Mucosa of stomach (tissue), 1 donor: ENCODE results near the gene SLC2A1.
"Not testable (repeated sequence)": the region's sequence is repeated elsewhere in the genome, so short reads cannot be mapped to it uniquely, and the experiment has no call there.

Experiments used
- H3K27me3 ChIP-seq: one replicate; pipeline ENCODE4 v1.7.0; 2013; ENCODE audit warnings: mild to moderate bottlenecking, low read length; ENCODE audit not compliant: control insufficient read depth, insufficient read depth
- H3K36me3 ChIP-seq: one replicate; pipeline ENCODE4 v1.7.0; 2013; ENCODE audit warnings: low read length; ENCODE audit not compliant: control insufficient read depth, insufficient read depth
- H3K4me1 ChIP-seq: one replicate; pipeline ENCODE4 v1.7.0; 2013; ENCODE audit warnings: mild to moderate bottlenecking, low read length; ENCODE audit not compliant: control insufficient read depth, insufficient read depth
- H3K4me3 ChIP-seq: one replicate; pipeline ENCODE4 v1.7.0; 2013; ENCODE audit warnings: low read length
- H3K9ac ChIP-seq: one replicate; pipeline ENCODE4 v1.7.0; 2013; ENCODE audit warnings: mild to moderate bottlenecking, low read length, moderate library complexity
- H3K9me3 ChIP-seq: one replicate; pipeline ENCODE4 v1.7.0; 2013; ENCODE audit warnings: mild to moderate bottlenecking, low read length, moderate library complexity; ENCODE audit not compliant: control insufficient read depth
- donor health status: Pancreatic carcinoma.

SLC2A1 gene

GRCh38 chr1:42926235-42926878 is 32.3 kb downstream of the SLC2A1 start:
- Histone ChIP-seq H3K27me3 (no peaks in the 10 kb centered on the region), H3K4me3 (no peak overlapping the region), H3K4me1 (peaks cover 10% of the 10 kb centered on the region), H3K9ac (no peak overlapping the region), H3K36me3 (no peaks in the 10 kb centered on the region), H3K9me3 (no peaks in the 10 kb centered on the region)

- Histone ChIP-seq H3K9ac (peak overlapping the region; percentile 82), H3K27me3 (no peaks in the 10 kb centered on the region), H3K9me3 (no peaks in the 10 kb centered on the region), H3K4me1 (peaks cover 6% of the 10 kb centered on the region), H3K4me3 (no peak overlapping the region), H3K36me3 (no peaks in the 10 kb centered on the region)
These were observed 33.6 kb downstream of the SLC2A1 start for GRCh38 chr1:42924851-42925760.

GRCh38 chr1:42924082-42924850 is 34.4 kb downstream of the SLC2A1 start:
- Histone ChIP-seq H3K36me3 (no peaks in the 10 kb centered on the region), H3K9me3 (no peaks in the 10 kb centered on the region), H3K4me3 (peak overlapping the region; percentile 74), H3K27me3 (no peaks in the 10 kb centered on the region), H3K4me1 (peaks cover 6% of the 10 kb centered on the region), H3K9ac (peak overlapping the region; percentile 82)

GRCh38 chr1:42923367-42924081 is 35.1 kb downstream of the SLC2A1 start:
- no peak overlapping the region for H3K4me3 ChIP-seq
- no peaks in the 10 kb centered on the region for H3K36me3 ChIP-seq
- no peaks in the 10 kb centered on the region for H3K27me3 ChIP-seq
- H3K9ac ChIP-seq, result peak overlapping the region; percentile 82
- H3K9me3 ChIP-seq, result no peaks in the 10 kb centered on the region
- H3K4me1 ChIP-seq, result peaks cover 6% of the 10 kb centered on the region

GRCh38 chr1:42922687-42923366 is 35.8 kb downstream of the SLC2A1 start:
- Histone ChIP-seq H3K9ac (no peak overlapping the region), H3K36me3 (no peaks in the 10 kb centered on the region), H3K4me3 (no peak overlapping the region)

GRCh38 chr1:42921769-42922168 is 36.9 kb downstream of the SLC2A1 start:
- Histone ChIP-seq H3K36me3 (no peaks in the 10 kb centered on the region), H3K4me3 (no peak overlapping the region), H3K27me3 (no peaks in the 10 kb centered on the region), H3K9ac (no peak overlapping the region), H3K9me3 (no peaks in the 10 kb centered on the region), H3K4me1 (peaks cover 6% of the 10 kb centered on the region)

More at GRCh38 chr1:42922687-42923366, 35.8 kb downstream of the SLC2A1 start:
- Histone ChIP-seq H3K27me3 (no peaks in the 10 kb centered on the region), H3K4me1 (peaks cover 6% of the 10 kb centered on the region), H3K9me3 (no peaks in the 10 kb centered on the region)

GRCh38 chr1:42919651-42920050 is 39.0 kb downstream of the SLC2A1 start:
- not testable (repeated sequence) for H3K9ac ChIP-seq, H3K9me3 ChIP-seq, H3K4me3 ChIP-seq, H3K4me1 ChIP-seq, H3K36me3 ChIP-seq, H3K27me3 ChIP-seq

- H3K9me3 ChIP-seq, result no peaks in the 10 kb centered on the region
- no peak overlapping the region for H3K9ac ChIP-seq
- H3K27me3 ChIP-seq, result no peaks in the 10 kb centered on the region
- no peak overlapping the region for H3K4me3 ChIP-seq
- no peaks in the 10 kb centered on the region for H3K4me1 ChIP-seq
- no peaks in the 10 kb centered on the region for H3K36me3 ChIP-seq
These were observed 41.5 kb downstream of the SLC2A1 start for GRCh38 chr1:42917241-42917495.

- Histone ChIP-seq H3K9ac (no peak overlapping the region), H3K27me3 (no peaks in the 10 kb centered on the region), H3K4me3 (no peak overlapping the region), H3K36me3 (no peaks in the 10 kb centered on the region), H3K4me1 (no peaks in the 10 kb centered on the region), H3K9me3 (no peaks in the 10 kb centered on the region)
These were observed 43.2 kb downstream of the SLC2A1 start for GRCh38 chr1:42915456-42915855.

- H3K27me3 ChIP-seq, result no peaks in the 10 kb centered on the region
- no peak overlapping the region for H3K9ac ChIP-seq
- no peaks in the 10 kb centered on the region for H3K36me3 ChIP-seq
- H3K9me3 ChIP-seq, result no peaks in the 10 kb centered on the region
- no peak overlapping the region for H3K4me3 ChIP-seq
- H3K4me1 ChIP-seq, result no peaks in the 10 kb centered on the region
These were observed 44.5 kb downstream of the SLC2A1 start for GRCh38 chr1:42914092-42914627.

- Histone ChIP-seq H3K9ac (no peak overlapping the region), H3K9me3 (no peaks in the 10 kb centered on the region), H3K36me3 (no peaks in the 10 kb centered on the region), H3K4me1 (no peaks in the 10 kb centered on the region), H3K27me3 (no peaks in the 10 kb centered on the region), H3K4me3 (no peak overlapping the region)
These were observed 45.1 kb downstream of the SLC2A1 start for GRCh38 chr1:42913426-42914091.
